Endothelial cell (in vitro differentiated cells): ENCODE measurements around the gene PPP2R2C. TPM values are rescaled to one million over a fixed set of nuclear protein-coding genes. Genes with fewer than 3 reads are reported as not detected.

ENCODE experiments used
- DNase-seq: peaks from one replicate; pipeline ENCODE4 v3.0.0; 2021; ENCODE audit warnings: low spot score
- H3K27ac Mint-ChIP-seq: one replicate; pipeline ENCODE4 v1.8.0; 2021; ENCODE audit warnings: mixed read lengths, inconsistent platforms; ENCODE audit not compliant: unreplicated experiment
- H3K27me3 Mint-ChIP-seq: one replicate; pipeline ENCODE4 v1.8.0; 2021; ENCODE audit warnings: mild to moderate bottlenecking, moderate library complexity, mixed read lengths, inconsistent platforms; ENCODE audit not compliant: unreplicated experiment
- H3K36me3 Mint-ChIP-seq: one replicate; pipeline ENCODE4 v1.8.0; 2021; ENCODE audit warnings: mild to moderate bottlenecking, low read depth, mixed read lengths, inconsistent platforms; ENCODE audit not compliant: unreplicated experiment
- H3K4me1 Mint-ChIP-seq: one replicate; pipeline ENCODE4 v1.8.0; 2021; ENCODE audit warnings: mild to moderate bottlenecking, mixed read lengths, inconsistent platforms; ENCODE audit not compliant: unreplicated experiment
- H3K4me3 Mint-ChIP-seq: one replicate; pipeline ENCODE4 v1.8.0; 2021; ENCODE audit warnings: mild to moderate bottlenecking, mixed read lengths, inconsistent platforms; ENCODE audit not compliant: unreplicated experiment
- H3K9me3 Mint-ChIP-seq: one replicate; pipeline ENCODE4 v1.8.0; 2021; ENCODE audit warnings: mixed read lengths, inconsistent platforms; ENCODE audit not compliant: unreplicated experiment
- total RNA-seq: library from RNA; stranded (reverse); fragmentation: NEBNext Ultra II Directional; extraction: Animal tissue kit (Norgen Biotek cat#: 25700); gene quantifications from one replicate; pipeline ENCODE4 v1.2.1, GENCODE V29; 2021; ENCODE audit not compliant: unreplicated experiment
- TF ChIP-seq, protein P1 (sequence below): fragments of 200-600 bp; sonication (generic); IDR thresholded peaks from one replicate; pipeline ENCODE4 v1.5.0; 2021; ENCODE audit warnings: antibody characterized with exemption; ENCODE audit not compliant: unreplicated experiment

Gene PPP2R2C
- total RNA-seq, 1 donor from 2014 or later, result 1.7 TPM

DNA sequence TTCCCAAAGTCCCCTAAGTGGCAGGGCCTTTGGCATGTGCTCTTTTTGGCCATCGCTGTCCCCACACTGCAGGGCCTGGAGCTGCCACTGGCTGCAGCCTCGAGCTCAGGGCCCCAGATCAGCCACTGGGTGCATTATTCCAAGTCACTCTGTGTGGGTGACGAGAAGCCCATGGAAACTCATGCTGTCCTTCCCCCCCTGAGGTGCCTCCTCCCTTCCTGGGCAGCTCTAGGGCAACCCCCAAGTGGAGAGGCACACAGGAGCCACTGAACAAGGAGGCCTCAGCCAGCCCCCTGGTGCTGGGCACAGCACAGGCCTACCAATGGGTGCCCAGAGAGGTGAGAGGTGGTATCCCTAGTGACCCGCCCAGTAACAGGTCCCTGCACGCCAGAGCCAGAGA is 84.5 kb downstream of the PPP2R2C start:
- TF ChIP-seq, protein P1, sequence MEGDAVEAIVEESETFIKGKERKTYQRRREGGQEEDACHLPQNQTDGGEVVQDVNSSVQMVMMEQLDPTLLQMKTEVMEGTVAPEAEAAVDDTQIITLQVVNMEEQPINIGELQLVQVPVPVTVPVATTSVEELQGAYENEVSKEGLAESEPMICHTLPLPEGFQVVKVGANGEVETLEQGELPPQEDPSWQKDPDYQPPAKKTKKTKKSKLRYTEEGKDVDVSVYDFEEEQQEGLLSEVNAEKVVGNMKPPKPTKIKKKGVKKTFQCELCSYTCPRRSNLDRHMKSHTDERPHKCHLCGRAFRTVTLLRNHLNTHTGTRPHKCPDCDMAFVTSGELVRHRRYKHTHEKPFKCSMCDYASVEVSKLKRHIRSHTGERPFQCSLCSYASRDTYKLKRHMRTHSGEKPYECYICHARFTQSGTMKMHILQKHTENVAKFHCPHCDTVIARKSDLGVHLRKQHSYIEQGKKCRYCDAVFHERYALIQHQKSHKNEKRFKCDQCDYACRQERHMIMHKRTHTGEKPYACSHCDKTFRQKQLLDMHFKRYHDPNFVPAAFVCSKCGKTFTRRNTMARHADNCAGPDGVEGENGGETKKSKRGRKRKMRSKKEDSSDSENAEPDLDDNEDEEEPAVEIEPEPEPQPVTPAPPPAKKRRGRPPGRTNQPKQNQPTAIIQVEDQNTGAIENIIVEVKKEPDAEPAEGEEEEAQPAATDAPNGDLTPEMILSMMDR, result no peak
- peaks cover 4% of the 10 kb centered on the region for H3K27me3 Mint-ChIP-seq
- no peak overlapping the region for H3K27ac Mint-ChIP-seq

GRCh38 chr4:6386091-6386490 is 86.3 kb downstream of the PPP2R2C start:
- Mint-ChIP-seq H3K27me3 (peaks cover 4% of the 10 kb centered on the region), H3K36me3 (no peaks in the 10 kb centered on the region), H3K4me3 (no peak overlapping the region), H3K4me1 (no peaks in the 10 kb centered on the region), H3K27ac (no peak overlapping the region), H3K9me3 (no peaks in the 10 kb centered on the region)
- no peak for DNase-seq
- TF ChIP-seq, protein P1, result no peak

More for the DNA sequence above, 84.5 kb downstream of the PPP2R2C start:
- Mint-ChIP-seq H3K4me1 (no peaks in the 10 kb centered on the region), H3K36me3 (peaks cover 2% of the 10 kb centered on the region), H3K9me3 (no peaks in the 10 kb centered on the region), H3K4me3 (no peak overlapping the region)
- DNase-seq, result no peak

GRCh38 chr4:6385288-6385687 is 87.1 kb downstream of the PPP2R2C start:
- no peak overlapping the region for H3K4me3 Mint-ChIP-seq
- H3K36me3 Mint-ChIP-seq, result no peaks in the 10 kb centered on the region
- H3K4me1 Mint-ChIP-seq, result no peaks in the 10 kb centered on the region
- H3K27ac Mint-ChIP-seq, result no peak overlapping the region
- TF ChIP-seq, protein P1, result no peak
- peaks cover 4% of the 10 kb centered on the region for H3K27me3 Mint-ChIP-seq
- H3K9me3 Mint-ChIP-seq, result no peaks in the 10 kb centered on the region
- no peak for DNase-seq

DNA sequence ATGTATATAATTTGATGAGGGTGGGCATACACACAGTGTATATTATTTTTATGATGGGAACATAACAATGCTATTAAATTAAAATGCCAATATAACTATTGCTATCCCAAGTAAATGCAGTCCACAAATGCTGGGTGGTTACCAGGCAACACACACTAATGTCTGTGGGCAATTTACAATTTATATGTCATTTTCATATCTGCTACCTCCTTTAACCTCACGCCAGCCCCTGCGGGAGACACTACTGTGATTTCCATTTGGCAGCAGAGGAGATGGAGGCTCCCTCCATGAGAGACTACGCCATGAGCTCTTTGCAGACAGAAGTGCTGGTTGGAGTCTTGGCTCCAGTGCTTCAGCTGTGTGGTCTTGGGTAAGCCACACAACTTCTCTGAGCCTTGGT is 87.9 kb downstream of the PPP2R2C start:
- H3K9me3 Mint-ChIP-seq, result no peaks in the 10 kb centered on the region
- TF ChIP-seq, protein P1, result no peak
- peaks cover 4% of the 10 kb centered on the region for H3K27me3 Mint-ChIP-seq
- H3K4me1 Mint-ChIP-seq, result no peaks in the 10 kb centered on the region
- H3K36me3 Mint-ChIP-seq, result no peaks in the 10 kb centered on the region
- DNase-seq, result no peak
- no peak overlapping the region for H3K27ac Mint-ChIP-seq
- H3K4me3 Mint-ChIP-seq, result no peak overlapping the region

- peaks cover 3% of the 10 kb centered on the region for H3K9me3 Mint-ChIP-seq
- DNase-seq, result no peak
- H3K27ac Mint-ChIP-seq, result no peak overlapping the region
- peaks cover 4% of the 10 kb centered on the region for H3K27me3 Mint-ChIP-seq
- no peak overlapping the region for H3K4me3 Mint-ChIP-seq
- H3K4me1 Mint-ChIP-seq, result no peaks in the 10 kb centered on the region
- TF ChIP-seq, protein P1, result no peak
- no peaks in the 10 kb centered on the region for H3K36me3 Mint-ChIP-seq
These were observed 88.5 kb downstream of the PPP2R2C start for GRCh38 chr4:6383929-6384328.
